GM15510 (cell line): ENCODE data around the gene PHLDB1.

ENCODE experiments used
- POLR2A ChIP-seq: IDR thresholded peaks from 3 replicates; pipeline ENCODE4 v1.6.1; 2011; ENCODE audit warnings: borderline replicate concordance; ENCODE audit not compliant: insufficient read length; ENCODE audit errors: extremely low read depth

PHLDB1 gene

DNA sequence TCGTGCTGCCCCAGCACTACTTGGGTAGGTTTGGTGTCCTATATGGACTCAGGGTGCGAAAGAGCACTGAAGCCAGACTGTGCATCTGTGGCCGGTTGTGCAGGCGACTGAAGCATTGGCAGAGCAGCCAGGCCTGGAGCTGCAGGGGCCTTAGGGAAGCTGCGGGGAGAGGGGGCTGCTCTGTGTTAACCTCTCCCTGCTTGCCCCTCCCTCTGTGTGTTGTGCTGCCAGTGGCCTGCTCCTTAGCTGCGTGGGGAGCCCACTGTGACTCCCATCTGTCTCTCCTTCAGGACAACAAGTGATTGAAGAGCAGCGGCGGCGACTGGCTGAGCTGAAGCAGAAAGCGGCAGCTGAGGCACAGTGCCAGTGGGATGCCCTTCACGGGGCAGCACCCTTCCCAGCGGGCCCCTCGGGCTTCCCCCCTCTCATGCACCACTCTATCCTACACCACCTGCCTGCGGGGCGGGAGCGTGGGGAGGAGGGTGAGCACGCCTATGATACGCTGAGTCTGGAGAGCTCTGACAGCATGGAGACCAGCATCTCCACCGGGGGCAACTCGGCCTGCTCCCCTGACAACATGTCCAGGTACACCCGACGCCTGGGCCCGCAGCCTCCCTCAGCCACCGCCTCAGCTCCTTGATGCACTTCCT is 37.8 kb downstream of the PHLDB1 start:
- no peak for TF ChIP-seq POLR2A

DNA sequence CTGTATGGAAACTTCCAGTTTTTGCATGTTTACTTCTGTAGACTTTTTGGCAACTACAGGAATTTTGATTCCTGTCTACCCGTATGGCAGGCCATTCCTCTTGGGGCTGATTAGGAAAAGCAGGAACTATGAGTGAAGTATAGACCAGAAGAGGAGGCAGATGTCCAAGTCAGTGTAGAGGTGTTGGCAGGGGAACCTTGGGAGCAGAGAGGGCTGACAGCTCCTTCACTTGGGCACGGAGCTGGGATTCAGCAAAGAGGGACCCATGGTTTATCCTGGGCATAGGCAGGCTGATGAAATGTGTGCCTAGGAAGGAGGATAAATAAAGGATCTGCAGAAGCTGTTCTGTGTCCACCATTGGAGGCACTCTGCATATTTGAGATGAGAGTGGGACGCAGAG is 39.0 kb downstream of the PHLDB1 start:
- no peak for TF ChIP-seq POLR2A

DNA sequence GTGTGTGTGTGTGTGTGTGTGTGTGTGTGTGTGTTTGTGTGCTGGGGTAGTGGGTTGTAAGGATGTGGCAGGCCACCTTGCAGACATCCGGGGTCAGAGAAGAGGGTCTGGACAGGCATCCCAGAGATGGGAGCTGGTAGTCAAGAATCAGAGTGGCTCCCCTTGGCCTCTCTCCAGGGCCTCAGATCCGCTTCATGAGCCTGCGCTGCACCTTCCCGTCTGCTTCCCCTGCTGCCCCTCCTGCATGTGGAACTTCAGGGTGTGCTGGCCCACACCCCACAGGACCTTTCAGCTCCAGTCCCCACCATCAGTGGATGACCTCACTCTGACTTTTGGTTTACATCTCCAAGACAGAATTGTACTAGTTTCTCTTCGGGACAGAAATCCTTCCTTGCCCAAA is 40.9 kb downstream of the PHLDB1 start:
- TF ChIP-seq POLR2A = no peak

DNA sequence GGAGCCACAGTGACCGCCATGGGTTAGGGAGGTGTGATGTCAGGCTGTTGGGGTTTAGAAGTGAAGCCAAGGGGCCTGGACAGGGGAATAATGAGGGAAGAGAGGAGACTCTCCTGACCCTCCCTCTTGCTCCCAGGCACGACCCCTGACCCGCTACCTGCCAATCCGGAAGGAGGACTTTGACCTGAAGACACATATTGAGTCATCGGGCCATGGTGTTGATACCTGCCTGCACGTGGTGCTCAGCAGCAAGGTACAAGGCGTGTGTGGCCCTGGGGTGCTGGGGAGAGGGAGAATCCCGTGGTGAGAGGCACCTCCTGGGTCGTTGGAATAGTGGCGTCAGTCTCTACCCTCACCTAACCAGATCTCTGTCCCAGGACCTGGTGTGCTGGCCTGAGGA is 42.5 kb downstream of the PHLDB1 start:
- TF ChIP-seq POLR2A = no peak

DNA sequence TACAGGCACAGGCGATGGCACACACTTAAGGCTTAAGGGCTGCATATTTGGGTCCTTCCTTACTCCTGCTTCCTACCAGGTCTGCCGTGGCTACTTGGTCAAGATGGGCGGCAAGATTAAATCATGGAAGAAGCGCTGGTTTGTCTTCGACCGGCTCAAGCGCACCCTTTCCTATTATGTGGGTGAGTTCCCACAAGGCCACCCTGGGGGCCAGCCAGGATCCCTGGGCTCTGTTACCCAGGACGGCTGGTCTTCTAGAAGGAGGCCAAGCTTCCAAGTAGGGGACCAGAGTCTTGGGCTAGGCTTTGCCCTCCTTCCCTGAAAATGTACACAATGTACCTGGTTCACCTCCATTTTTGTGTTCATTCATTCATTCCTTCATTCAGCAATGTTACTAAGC is 43.0 kb downstream of the PHLDB1 start:
- no peak for TF ChIP-seq POLR2A

DNA sequence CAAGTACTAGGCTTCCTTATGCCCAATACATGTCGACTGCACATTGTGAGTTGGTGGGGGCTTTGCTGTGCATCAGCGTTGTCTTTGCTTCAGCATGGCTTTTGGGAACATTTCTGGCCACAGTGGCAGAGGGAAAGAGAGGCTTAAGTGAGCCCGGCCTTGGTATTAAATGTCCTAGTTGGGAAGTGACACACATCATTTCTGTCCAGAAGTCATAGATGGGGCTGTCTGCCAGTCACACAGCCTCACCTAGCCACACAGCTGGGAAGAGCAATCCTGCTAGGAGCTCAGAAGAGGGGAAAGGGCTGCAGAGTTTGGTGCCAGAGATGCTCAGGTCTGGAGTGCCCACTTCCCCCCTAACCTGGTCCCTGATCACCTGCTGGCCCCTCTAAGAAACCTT is 44.4 kb downstream of the PHLDB1 start:
- no peak for TF ChIP-seq POLR2A

DNA sequence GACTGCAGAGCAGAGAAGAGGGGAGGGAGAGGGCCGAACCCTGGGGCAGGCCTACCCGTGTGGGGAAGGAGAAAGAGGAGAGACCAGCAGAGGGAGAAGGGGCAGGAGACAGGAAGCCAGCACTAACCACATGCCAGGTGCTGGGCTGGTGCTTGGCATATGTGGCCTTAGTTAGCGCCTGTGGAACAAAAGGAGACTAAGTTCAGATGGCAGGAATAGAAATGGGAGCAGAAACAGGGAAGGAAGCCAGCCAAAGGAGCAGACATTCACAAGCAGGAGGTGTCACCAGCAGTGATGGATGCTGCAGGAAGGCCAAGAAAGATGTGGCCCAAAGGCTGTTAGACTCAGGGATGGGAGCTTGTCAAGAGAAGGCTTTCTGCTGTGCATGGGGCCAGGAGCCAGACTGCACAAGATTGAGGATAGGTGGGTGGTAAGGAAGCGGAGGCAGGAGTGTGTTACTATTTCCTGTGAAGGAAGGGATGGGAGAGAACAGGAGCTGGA is 45.3 kb downstream of the PHLDB1 start:
- no peak for TF ChIP-seq POLR2A

DNA sequence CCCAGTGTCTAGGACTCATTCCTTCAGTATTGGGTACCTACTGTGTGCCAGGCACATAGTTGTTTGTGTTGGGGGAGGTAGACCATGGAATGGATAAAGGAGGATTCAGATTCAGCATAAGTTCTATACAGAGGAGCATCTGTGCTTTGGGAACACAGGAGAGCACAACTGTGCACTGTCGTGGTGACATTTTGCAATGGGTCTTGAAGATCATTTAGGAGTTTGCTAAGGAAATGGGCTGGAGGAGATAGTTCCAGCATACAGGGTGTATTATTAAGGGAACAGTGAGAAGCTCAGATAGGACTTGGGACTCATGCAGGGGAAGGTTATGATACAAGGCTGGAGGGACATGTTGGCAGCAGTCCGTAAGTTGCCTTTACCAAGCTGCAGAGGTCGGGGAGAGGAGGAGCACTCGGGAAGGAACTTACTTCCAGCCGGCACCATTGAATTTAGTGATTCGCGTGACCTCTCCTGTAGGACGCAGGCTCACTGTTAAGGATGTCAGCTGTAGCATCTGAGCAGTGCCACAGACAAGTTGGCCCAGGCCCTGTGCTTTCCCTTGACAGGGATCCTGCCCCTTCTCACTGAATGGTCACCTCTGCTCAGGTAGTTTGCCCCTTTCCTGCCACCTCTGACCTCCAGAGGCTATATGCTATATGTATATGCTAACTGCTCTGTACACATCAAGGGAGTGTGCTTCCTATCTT is 46.4 kb downstream of the PHLDB1 start:
- TF ChIP-seq POLR2A = no peak

DNA sequence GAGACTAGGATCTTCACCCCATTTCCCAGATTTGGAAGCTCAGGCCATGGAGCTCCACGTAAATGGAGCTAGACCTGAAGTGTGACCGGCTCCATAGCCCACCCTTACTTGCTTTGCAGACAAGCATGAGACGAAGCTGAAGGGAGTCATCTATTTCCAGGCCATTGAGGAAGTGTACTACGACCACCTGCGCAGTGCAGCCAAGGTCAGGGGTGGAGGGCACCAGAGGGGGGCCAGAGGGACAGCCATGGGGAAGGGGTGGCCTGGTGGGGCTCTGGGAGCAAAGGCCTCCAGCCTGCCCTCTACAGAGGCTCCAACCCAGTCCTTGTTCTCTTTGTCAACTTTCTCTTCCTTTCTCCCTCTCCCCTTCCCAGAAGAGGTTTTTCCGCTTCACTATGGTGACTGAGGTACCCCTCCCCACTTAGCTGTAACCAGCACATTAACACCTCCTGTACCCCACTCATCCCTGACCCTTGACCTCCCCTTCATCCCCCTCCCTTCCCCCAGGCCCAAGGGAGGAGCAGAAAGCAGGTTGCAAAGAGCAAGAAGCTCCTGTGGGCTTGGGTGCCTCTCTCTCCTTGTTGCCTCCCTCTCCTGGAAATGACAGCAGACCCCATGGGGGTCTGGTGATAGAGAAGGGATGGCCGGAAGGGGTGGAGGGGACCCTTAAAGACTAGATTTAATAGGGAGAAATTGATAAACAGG is 48.2 kb downstream of the PHLDB1 start:
- no peak for TF ChIP-seq POLR2A

DNA sequence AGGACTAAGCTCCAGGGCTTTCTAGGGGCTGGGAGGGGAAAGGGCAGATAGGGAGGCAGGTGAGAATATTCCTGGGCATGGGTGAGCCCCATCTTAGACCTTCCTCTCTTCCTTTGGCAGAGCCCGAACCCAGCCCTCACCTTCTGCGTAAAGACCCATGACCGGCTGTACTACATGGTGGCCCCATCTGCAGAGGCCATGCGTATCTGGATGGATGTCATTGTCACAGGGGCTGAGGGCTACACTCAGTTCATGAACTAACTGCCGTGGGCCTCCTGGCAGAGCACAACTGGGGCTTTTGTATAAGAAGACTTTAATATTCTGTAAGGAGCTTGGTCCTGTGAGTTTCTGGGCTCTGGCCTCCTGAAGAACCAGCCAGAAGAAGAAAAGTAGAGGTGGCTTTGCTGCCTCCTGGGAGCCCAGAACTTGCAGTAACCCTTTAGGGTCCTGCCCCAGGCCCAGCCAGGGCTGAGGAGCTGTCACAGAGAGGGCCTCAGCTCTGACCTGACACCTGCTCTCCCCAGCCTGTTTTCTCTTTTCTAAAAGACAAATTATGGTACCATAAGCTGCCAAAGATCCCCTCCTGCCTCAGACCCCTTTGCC is 49.2 kb downstream of the PHLDB1 start:
- no peak for TF ChIP-seq POLR2A

DNA sequence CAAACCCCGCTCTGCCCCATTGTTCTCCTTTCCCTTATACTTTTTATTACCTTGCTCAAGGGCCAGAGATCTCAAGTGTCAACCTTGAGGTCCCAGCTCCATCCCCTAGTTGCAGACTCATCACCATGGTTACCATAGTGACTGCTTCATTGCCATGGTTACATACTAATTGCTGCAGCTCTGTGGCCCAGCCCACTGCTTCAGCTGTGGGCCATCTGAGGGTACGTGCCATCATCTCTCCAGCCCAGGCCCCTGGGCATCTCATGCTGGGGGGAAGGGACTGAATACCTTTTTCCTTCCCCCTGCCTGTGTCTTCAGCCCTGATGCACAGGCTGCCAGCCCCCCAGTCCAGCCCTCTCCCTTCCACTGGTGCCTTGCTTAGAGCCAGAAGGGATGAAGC is 49.8 kb downstream of the PHLDB1 start:
- no peak for TF ChIP-seq POLR2A

DNA sequence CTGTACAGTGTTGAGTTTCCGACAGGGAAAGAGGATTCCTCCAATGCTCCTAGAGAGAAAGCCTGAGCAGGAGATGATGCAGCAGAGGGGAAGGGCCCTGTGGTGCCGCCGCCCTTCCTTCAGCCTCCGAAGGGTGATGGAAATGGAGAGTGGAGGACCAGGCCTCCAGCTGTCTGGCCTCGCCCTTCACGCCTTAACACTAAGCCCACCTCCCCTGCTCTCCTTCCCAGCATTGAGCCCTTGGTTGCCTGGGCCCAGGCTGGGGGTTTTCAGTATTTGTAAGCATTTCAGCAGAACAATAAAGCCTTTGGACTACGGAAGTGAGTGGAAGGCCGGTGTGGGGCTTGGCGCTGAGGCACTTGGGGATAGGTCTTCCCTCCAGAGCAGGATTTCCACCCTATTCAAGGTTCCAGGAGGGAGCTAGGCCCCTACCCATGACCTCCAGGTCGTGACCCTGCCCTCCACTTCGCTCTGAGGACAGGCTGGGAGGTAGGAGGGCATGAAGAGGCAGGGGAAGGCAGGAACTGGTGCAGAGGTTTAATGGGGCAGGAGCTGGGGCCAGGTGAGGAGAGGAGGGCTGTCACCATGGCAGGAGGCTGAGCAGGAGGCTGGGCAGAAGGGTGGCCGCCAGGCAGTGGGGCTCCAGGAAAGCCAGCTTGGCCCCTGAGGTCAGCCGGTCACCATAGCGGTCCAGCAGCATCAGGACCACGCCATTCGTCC is 50.5 kb downstream of the PHLDB1 start:
- no peak for TF ChIP-seq POLR2A

DNA sequence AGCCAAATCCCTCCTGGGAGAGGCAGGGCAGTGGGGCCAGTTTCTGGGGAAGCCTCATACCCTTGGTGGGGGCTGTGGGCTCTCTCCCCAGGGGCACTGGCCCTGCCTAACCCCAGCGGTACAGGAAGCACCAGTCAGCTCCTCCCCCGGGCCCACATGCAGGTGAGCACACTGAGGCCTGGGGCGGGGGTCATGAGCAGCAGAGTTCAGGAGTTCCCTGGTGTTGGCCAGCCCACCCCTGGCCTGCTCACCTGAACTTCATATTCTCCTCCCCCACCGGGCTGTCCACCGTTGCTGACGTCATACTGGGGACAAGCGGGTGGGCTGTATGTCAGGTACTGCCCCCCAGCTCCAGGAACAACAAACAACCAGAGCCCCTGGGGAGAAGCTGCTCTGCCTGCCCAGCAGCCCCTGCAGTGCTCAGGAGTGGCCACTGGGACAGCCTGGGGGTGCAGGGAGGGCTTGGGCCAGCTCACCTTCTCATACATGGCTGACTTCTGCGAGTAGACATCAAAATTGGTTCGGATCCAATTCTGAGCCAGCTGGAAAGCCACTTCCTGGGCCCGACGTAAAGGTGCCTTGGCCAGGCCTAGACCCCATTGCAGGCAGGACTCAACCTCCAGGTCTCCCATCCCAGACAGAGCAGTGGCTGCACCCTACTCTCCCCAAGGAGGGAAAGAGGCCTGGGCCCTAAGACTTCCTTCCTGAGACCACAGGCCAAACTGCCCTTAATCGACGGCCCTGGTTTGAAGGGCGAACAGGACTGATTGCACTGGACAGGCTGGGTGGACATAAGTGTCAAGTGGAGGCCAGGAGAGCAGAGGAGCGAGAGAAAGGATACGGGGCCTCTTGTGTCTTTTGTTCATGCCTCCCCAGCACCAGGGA is 51.3 kb downstream of the PHLDB1 start:
- TF ChIP-seq POLR2A = no peak
